HG02623 (cell line): ENCODE measurements around the gene RUNX1.

Source experiments
- ATAC-seq: cut with Tn5 transposase; IDR thresholded peaks from one replicate; pipeline ENCODE4 v1.9.1; 2021; ENCODE audit warnings: moderate library complexity; ENCODE audit not compliant: unreplicated experiment

RUNX1 gene

GRCh38 chr21:35017256-35017655 is 31.8 kb downstream of the RUNX1 start:
- no peak for ATAC-seq

GRCh38 chr21:35016517-35017188 is 32.4 kb downstream of the RUNX1 start:
- no peak for ATAC-seq

DNA sequence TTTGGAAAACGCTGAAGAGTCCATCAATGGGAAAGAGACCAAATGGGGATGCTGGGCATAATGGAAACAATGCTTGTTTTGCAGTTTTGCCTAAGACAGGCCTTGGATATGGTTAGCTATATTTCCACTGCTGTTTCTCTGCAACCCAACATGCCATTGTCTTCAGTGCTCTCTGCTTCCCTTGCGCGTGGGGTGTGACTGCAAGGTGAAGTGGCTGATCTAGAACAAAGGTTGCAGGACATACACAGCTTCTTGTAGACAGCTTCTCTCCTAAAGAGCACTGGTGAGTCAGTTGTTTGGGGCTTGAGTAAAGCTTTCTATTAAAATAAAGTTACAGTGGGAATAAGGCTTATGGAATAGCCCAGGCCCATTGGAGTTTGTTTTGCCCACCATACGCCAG is 33.0 kb downstream of the RUNX1 start:
- no peak for ATAC-seq

DNA sequence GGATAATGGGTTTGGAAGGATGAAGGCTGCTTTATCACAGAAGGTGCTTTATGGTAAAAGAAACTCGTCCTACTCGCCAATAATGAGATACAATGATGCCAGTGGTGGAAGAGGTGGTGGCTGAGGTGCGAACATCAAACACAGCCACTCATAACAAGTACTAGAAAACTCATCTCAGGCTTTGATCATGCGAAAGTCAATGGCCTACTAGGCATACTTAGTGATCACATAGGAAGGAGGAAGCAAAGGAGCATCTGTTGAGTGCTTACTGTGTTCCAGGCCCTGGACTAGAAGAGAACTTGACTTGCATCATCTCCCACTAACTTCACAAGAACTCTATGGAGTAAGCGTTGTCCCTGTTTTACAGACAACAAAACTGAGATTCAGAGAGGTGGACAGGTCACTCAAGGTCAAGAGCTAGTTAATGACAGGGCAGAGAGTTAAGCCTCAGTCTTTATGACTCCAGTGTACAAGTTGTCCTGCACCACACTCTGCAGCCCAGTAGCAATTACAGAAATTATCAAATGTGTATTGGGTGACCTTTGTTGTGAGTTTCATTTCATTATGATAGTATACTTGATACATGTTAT is 33.6 kb downstream of the RUNX1 start:
- no peak for ATAC-seq

GRCh38 chr21:35014302-35015041 is 34.6 kb downstream of the RUNX1 start:
- ATAC-seq, result no peak

GRCh38 chr21:35011681-35012080 is 37.4 kb downstream of the RUNX1 start:
- no peak for ATAC-seq

DNA sequence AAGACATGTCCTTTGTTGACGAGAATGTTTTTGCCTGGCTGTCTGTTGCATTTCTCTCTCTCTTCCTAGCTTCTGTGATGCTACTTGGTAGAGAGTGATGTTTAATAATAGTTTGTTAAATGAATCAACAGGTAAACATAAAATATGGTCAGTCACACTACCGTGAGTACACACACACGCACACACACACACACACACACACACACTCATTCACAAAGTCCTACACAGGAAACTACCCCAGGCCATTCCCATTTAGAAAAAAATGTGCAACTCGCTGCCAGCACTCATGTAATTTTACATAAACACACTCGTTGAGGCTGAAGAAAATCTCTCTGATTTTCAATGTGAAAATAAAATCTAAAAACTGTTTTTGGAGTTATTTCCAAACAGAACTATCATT is 38.7 kb downstream of the RUNX1 start:
- no peak for ATAC-seq

- ATAC-seq, result no peak
These were observed 41.8 kb downstream of the RUNX1 start for GRCh38 chr21:35007348-35007747.

DNA sequence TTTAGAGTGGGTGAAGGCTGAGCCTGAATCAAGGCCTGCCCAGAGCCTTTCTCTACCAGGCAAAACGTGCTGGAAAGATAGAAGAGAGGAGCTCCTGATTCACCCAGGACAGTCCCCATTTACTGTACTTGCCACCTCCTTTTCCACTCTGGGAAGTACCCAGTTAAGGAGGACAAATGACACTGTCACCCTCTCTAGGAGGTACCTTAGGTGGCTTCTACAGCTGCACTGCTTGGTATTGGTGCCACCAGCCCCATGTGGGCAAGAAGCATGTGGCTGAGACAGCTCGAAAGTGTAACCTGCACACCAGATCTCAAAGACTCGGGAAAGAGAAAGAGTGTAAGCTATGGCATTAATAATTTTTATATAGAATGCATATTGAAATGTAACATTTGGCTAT is 42.3 kb downstream of the RUNX1 start:
- no peak for ATAC-seq

DNA sequence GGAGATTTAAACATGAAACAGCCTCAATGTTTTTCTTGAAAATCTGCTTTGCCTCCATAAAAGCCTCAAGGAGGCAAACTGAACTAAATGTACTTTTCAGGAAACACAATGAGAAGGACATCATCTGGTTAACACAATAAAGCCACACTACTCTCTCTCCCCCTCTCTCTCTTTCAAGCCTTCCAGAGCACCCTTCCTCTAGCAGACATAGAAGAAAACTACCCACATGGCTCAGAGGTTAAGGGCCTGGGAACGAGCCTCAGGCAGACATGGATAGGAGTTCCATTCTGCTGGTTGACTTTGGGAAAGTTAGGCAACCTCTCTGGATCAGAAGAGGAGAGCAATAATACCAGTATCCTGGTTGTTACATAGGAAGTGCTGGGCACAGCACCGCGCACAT is 42.9 kb downstream of the RUNX1 start:
- ATAC-seq, result no peak

- no peak for ATAC-seq
These were observed 43.4 kb downstream of the RUNX1 start for GRCh38 chr21:35005560-35006224.

DNA sequence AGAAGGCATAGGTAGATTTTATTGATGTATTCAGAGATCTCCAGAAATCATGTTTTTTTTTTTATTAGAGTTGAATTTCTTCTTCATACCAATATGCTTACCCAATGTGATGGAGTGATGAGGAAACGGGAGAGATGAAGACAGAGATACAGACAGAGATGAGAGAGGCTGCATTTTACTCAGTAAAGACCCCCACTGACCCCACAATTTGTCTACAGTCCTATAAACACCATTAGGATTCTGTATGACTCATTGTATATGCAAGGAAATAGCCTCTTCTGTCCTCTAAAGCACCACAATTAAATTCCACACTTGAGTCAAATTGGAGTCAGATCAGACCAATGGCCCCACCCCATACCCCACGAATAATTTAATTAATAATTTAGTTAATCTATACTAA is 44.0 kb downstream of the RUNX1 start:
- ATAC-seq, result no peak

DNA sequence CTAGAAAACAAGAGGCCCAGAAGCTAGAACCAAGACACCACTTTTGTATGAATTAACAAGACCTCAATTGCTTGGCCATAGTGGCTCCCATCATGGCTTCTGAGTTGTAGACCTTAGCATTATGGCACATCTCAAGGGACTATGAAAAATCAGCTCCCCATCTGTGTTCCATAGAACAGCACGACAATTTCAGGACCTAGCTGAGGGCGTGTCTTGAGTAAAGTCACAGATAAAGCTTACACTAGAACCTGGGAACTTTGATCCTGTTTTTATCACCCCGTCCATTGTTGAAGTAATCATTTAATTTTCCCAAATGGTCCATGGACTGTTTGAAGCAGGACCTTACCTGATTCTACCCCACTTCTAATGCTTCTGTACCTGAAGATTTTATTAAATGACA is 44.8 kb downstream of the RUNX1 start:
- no peak for ATAC-seq

DNA sequence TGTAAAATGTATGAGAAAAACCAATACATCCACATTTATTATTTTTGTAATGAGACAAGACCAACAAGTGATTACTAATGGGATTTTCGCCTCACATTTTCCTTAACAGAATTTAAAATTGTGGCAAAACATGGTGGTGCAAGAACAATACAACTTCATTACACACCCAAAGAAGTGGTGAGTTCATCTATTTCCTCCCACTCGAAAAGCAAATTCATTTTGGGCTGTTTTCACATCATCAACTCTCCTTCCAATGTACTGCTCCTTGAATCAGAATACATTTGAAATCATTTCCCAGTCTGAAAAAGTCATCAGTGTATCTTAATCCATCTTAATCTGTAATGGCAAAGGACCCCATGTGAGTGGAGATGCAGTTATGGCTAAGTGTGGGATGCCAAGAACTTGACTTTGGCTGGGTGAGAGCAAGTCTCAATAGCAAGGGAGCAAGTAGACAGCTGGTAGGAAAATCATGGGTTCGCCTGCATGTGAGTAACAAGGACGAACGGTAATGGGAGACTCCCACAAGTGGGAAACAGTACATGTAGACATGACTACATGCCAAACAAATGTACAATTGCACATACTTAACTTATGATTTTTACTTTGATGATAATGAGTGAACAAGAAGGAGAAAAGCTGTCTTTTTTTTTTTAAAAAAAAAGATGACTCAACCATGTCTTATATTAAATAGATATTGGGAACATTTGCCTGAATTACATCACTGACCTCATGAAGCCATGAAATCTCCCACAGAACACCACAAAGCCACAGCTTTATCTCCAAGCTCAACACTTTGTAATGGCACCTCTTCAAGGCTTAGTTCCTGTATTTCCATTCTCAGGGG is 46.0 kb downstream of the RUNX1 start:
- no peak for ATAC-seq

- ATAC-seq, result no peak
These were observed 49.6 kb downstream of the RUNX1 start for GRCh38 chr21:34999397-34999941.

DNA sequence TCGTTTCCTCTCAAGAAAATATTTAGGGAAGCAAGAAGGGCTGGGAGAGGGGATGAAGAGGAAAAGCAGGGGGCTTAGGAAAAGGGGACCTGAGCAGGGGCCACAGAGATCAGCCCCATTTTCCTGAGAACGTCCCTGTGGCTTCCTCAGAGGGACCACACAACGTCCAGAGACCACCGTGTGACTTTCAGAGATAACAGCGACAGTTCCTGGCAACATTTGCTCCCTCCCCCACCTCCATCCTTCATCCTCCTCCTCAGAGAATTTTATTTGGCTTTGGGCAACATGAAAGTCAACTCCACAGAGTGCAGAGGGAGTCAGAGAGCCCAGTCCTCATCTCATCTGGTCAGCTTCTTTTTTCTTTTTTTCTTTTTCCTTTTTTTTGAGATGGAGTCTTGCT is 50.9 kb downstream of the RUNX1 start:
- no peak for ATAC-seq

GRCh38 chr21:34997294-34997693 is 51.8 kb downstream of the RUNX1 start:
- ATAC-seq, result no peak

- ATAC-seq, result no peak
These were observed 52.6 kb downstream of the RUNX1 start for GRCh38 chr21:34996304-34997101.

- no peak for ATAC-seq
These were observed 53.2 kb downstream of the RUNX1 start for GRCh38 chr21:34995979-34996303.
